Kidney epithelial cell (primary cell): ENCODE measurements around the gene OPHN1. TPM values are rescaled to one million over a fixed set of nuclear protein-coding genes. Genes with fewer than 3 reads are reported as not detected.
A peak's percentile ranks its signal among the peaks of the same experiment; 100 is the strongest.

Experiments
- DNase-seq: peaks from one replicate; pipeline ENCODE4 v3.0.0-alpha.2; 2010; ENCODE audit warnings: low read depth
- H3K27me3 ChIP-seq: 2 replicates; pipeline ENCODE4 v1.6.0; 2011; ENCODE audit warnings: low read length; ENCODE audit not compliant: control insufficient read depth, insufficient read depth
- H3K36me3 ChIP-seq: 2 replicates; pipeline ENCODE4 v1.5.1; 2011; ENCODE audit warnings: low read length; ENCODE audit not compliant: control insufficient read depth, insufficient read depth
- H3K4me3 ChIP-seq: 2 replicates; pipeline ENCODE4 v1.5.1; 2011; ENCODE audit warnings: low read depth, mild to moderate bottlenecking, control low read depth, low read length
- CTCF ChIP-seq: IDR thresholded peaks from 2 replicates; pipeline ENCODE4 v1.5.1; 2011; ENCODE audit warnings: mild to moderate bottlenecking, moderate library complexity, low read length, control low read depth, inconsistent platforms; ENCODE audit not compliant: insufficient read depth, poor library complexity, severe bottlenecking
- total RNA-seq: library from RNA; depleted of rRNA; stranded (reverse); fragments of >200 nt; gene quantifications from 2 replicates; pipeline ENCODE4 v1.2.3, GENCODE V29; 2015

OPHN1 gene
- total RNA-seq, 1 donor from 2014 or later: 6.9 TPM

- no peak for TF ChIP-seq CTCF
- Histone ChIP-seq H3K36me3 (no peaks in the 10 kb centered on the region), H3K4me3 (no peak overlapping the region), H3K27me3 (no peaks in the 10 kb centered on the region)
- peak; percentile 34 for DNase-seq
These were observed 10.0 kb upstream of the OPHN1 start for GRCh38 chrX:68443155-68443868.

GRCh38 chrX:68440940-68441339 is 7.6 kb upstream of the OPHN1 start:
- TF ChIP-seq CTCF: no peak
- Histone ChIP-seq H3K27me3 (no peaks in the 10 kb centered on the region), H3K4me3 (no peak overlapping the region), H3K36me3 (no peaks in the 10 kb centered on the region)
- no peak for DNase-seq

- no peak for DNase-seq
- Histone ChIP-seq H3K27me3 (no peaks in the 10 kb centered on the region), H3K36me3 (no peaks in the 10 kb centered on the region), H3K4me3 (no peak overlapping the region)
- TF ChIP-seq CTCF: no peak
These were observed 7.1 kb upstream of the OPHN1 start for GRCh38 chrX:68440442-68440841.

GRCh38 chrX:68439341-68439740 is 6.0 kb upstream of the OPHN1 start:
- no peak for DNase-seq
- no peaks in the 10 kb centered on the region for H3K27me3 ChIP-seq
- no peak for TF ChIP-seq CTCF
- no peak overlapping the region for H3K4me3 ChIP-seq
- no peaks in the 10 kb centered on the region for H3K36me3 ChIP-seq

GRCh38 chrX:68438575-68438974 is 5.3 kb upstream of the OPHN1 start:
- Histone ChIP-seq H3K36me3 (no peaks in the 10 kb centered on the region), H3K4me3 (no peak overlapping the region), H3K27me3 (no peaks in the 10 kb centered on the region)
- no peak for TF ChIP-seq CTCF
- no peak for DNase-seq

GRCh38 chrX:68433981-68434299 is 645 bp upstream of the OPHN1 start:
- TF ChIP-seq CTCF: no peak
- no peaks in the 10 kb centered on the region for H3K27me3 ChIP-seq
- DNase-seq: no peak

More at GRCh38 chrX:68433981-68434299, 645 bp upstream of the OPHN1 start:
- no peaks in the 10 kb centered on the region for H3K36me3 ChIP-seq
- peak overlapping the region; percentile 57 for H3K4me3 ChIP-seq
